DOHH2 (cell line): ENCODE results near the gene DLG5.

Experiments
- H3F3A ChIP-seq: fragments of 200-600 bp; sonication (generic), shearing (Covaris generic); 2 replicates; pipeline ENCODE4 v1.6.0; 2016; ENCODE audit warnings: antibody characterized with exemption, mild to moderate bottlenecking; ENCODE audit not compliant: control insufficient read depth, insufficient read depth
- H3K27ac ChIP-seq: fragments of 200-600 bp; sonication (generic); 2 replicates; pipeline ENCODE4 v1.5.1; 2014; ENCODE audit warnings: low read depth, mild to moderate bottlenecking, low read length, moderate library complexity
- H3K27me3 ChIP-seq: fragments of 200-600 bp; sonication (generic); 2 replicates; pipeline ENCODE4 v1.6.1; 2014; ENCODE audit warnings: mild to moderate bottlenecking, low read length, mixed read lengths; ENCODE audit not compliant: control insufficient read depth
- H3K36me3 ChIP-seq: fragments of 200-600 bp; sonication (generic); 2 replicates; pipeline ENCODE4 v1.6.1; 2014; ENCODE audit warnings: mild to moderate bottlenecking, low read length, moderate library complexity, mixed read lengths; ENCODE audit not compliant: control insufficient read depth
- H3K4me1 ChIP-seq: fragments of 200-600 bp; sonication (generic); 2 replicates; pipeline ENCODE4 v1.6.1; 2014; ENCODE audit warnings: mild to moderate bottlenecking, low read length, mixed read lengths; ENCODE audit not compliant: control insufficient read depth
- H3K4me2 ChIP-seq: fragments of 200-600 bp; sonication (generic); 2 replicates; pipeline ENCODE4 v1.6.0; 2014; ENCODE audit warnings: mild to moderate bottlenecking, low read length, moderate library complexity
- H3K4me3 ChIP-seq: fragments of 200-600 bp; sonication (generic); 2 replicates; pipeline ENCODE4 v1.5.1; 2014; ENCODE audit warnings: mild to moderate bottlenecking, low read length, mixed read lengths
- H3K79me2 ChIP-seq: fragments of 200-600 bp; sonication (generic); 2 replicates; pipeline ENCODE4 v1.6.1; 2014; ENCODE audit warnings: mild to moderate bottlenecking, low read length, mixed read lengths; ENCODE audit not compliant: control insufficient read depth
- H3K9me2 ChIP-seq: fragments of 200-600 bp; sonication (generic); replicated peaks from 2 replicates; pipeline ENCODE4 v1.6.1; 2014; ENCODE audit warnings: mild to moderate bottlenecking, low read length, mixed read lengths; ENCODE audit not compliant: control insufficient read depth
- H3K9me3 ChIP-seq: fragments of 200-600 bp; sonication (generic); 2 replicates; pipeline ENCODE4 v1.6.1; 2014; ENCODE audit warnings: antibody characterized with exemption, low read length, mixed read lengths; ENCODE audit not compliant: control insufficient read depth, insufficient read depth
- H4K20me1 ChIP-seq: fragments of 200-600 bp; sonication (generic); 2 replicates; pipeline ENCODE4 v1.6.0; 2014; ENCODE audit warnings: low read depth, mild to moderate bottlenecking, antibody characterized with exemption, low read length, moderate library complexity; ENCODE audit not compliant: control insufficient read depth, insufficient read depth
- CTCF ChIP-seq: fragments of 200-600 bp; sonication (generic); IDR thresholded peaks from one replicate; pipeline ENCODE4 v1.5.1; 2014; ENCODE audit warnings: antibody characterized with exemption, mild to moderate bottlenecking, low read depth, low read length; ENCODE audit not compliant: poor library complexity, severe bottlenecking
- EZH2phosphoT487 ChIP-seq: fragments of 200-600 bp; sonication (generic); IDR thresholded peaks from 2 replicates; pipeline ENCODE4 v1.6.1; 2017; ENCODE audit warnings: borderline replicate concordance, mild to moderate bottlenecking, antibody characterized with exemption, low read length, moderate library complexity, mixed read lengths

Gene DLG5

GRCh38 chr10:77879065-77879464 is 47.5 kb downstream of the DLG5 start:
- TF ChIP-seq EZH2phosphoT487 (no peak), CTCF (no peak)
- Histone ChIP-seq H3K4me2 (no peak overlapping the region), H3K9me2 (no peaks in the 10 kb centered on the region), H3K27me3 (no peaks in the 10 kb centered on the region), H3F3A (no peaks in the 10 kb centered on the region), H3K36me3 (no peaks in the 10 kb centered on the region), H4K20me1 (no peaks in the 10 kb centered on the region), H3K79me2 (no peaks in the 10 kb centered on the region), H3K4me1 (peaks cover 21% of the 10 kb centered on the region), H3K27ac (no peak overlapping the region), H3K4me3 (no peak overlapping the region), H3K9me3 (no peaks in the 10 kb centered on the region)

- TF ChIP-seq EZH2phosphoT487 (no peak), CTCF (no peak)
- Histone ChIP-seq H4K20me1 (no peaks in the 10 kb centered on the region), H3K9me2 (no peaks in the 10 kb centered on the region), H3K79me2 (no peaks in the 10 kb centered on the region), H3K4me1 (peaks cover 31% of the 10 kb centered on the region), H3K4me2 (peak overlapping the region; percentile 38), H3K4me3 (peak overlapping the region; percentile 5; the same call in 1 of the 2 replicates), H3K9me3 (no peaks in the 10 kb centered on the region), H3F3A (no peaks in the 10 kb centered on the region), H3K36me3 (no peaks in the 10 kb centered on the region), H3K27me3 (no peaks in the 10 kb centered on the region), H3K27ac (peak overlapping the region; percentile 23; the same call in 1 of the 2 replicates)
These were observed 48.9 kb downstream of the DLG5 start for GRCh38 chr10:77877441-77878344.

- Histone ChIP-seq H3K9me2 (no peaks in the 10 kb centered on the region), H4K20me1 (no peaks in the 10 kb centered on the region), H3K9me3 (no peaks in the 10 kb centered on the region), H3K27me3 (no peaks in the 10 kb centered on the region), H3K4me3 (no peak overlapping the region), H3K4me1 (peaks cover 31% of the 10 kb centered on the region), H3K27ac (no peak overlapping the region), H3K79me2 (no peaks in the 10 kb centered on the region), H3K4me2 (no peak overlapping the region), H3K36me3 (no peaks in the 10 kb centered on the region), H3F3A (no peaks in the 10 kb centered on the region)
- TF ChIP-seq CTCF (no peak), EZH2phosphoT487 (no peak)
These were observed 50.8 kb downstream of the DLG5 start for GRCh38 chr10:77875730-77876129.
